GM23338 (cell line): ENCODE measurements around the gene TRIM63. TPM values are rescaled to one million over a fixed set of nuclear protein-coding genes. Genes with fewer than 3 reads are reported as not detected.

ENCODE experiments used
- ATAC-seq: fragments of 200-7000 bp; cut with Tn5 transposase; 3 replicates; pipeline ENCODE4 v1.9.1; 2020
- DNase-seq: peaks from one replicate; pipeline ENCODE4 v3.0.0-alpha.2; 2015; ENCODE audit warnings: low spot score
- H2AFZ ChIP-seq: fragments of 200-600 bp; sonication (generic); 2 replicates; pipeline ENCODE4 v1.8.0; 2016; ENCODE audit warnings: antibody characterized with exemption, mild to moderate bottlenecking, moderate library complexity
- H3F3A ChIP-seq: fragments of 200-600 bp; sonication (generic); replicated peaks from 2 replicates; pipeline ENCODE4 v1.8.0; 2017; ENCODE audit warnings: antibody characterized with exemption, mixed run types, low read depth
- H3K27ac ChIP-seq: fragments of 200-600 bp; sonication (generic); 2 replicates; pipeline ENCODE4 v1.6.1; 2016; ENCODE audit warnings: low read depth
- H3K27me3 ChIP-seq: fragments of 200-600 bp; sonication (generic); 2 replicates; pipeline ENCODE4 v1.8.0; 2016; ENCODE audit warnings: mild to moderate bottlenecking, mixed run types, moderate library complexity; ENCODE audit not compliant: insufficient read depth
- H3K36me3 ChIP-seq: fragments of 200-600 bp; sonication (generic); 2 replicates; pipeline ENCODE4 v1.8.0; 2016; ENCODE audit warnings: mild to moderate bottlenecking; ENCODE audit not compliant: insufficient read depth
- H3K4me1 ChIP-seq: fragments of 200-600 bp; sonication (generic); 2 replicates; pipeline ENCODE4 v1.8.0; 2016; ENCODE audit warnings: mild to moderate bottlenecking, moderate library complexity; ENCODE audit not compliant: insufficient read depth
- H3K4me2 ChIP-seq: fragments of 200-600 bp; sonication (generic); 2 replicates; pipeline ENCODE4 v1.7.1; 2017; ENCODE audit warnings: mixed run types
- H3K4me3 ChIP-seq: fragments of 200-600 bp; sonication (generic); 2 replicates; pipeline ENCODE4 v1.6.1; 2016; ENCODE audit warnings: mixed run types
- H3K79me2 ChIP-seq: fragments of 200-600 bp; sonication (generic); replicated peaks from 2 replicates; pipeline ENCODE4 v1.8.0; 2017; ENCODE audit warnings: mild to moderate bottlenecking; ENCODE audit not compliant: insufficient read depth
- H3K9me2 ChIP-seq: fragments of 200-600 bp; sonication (generic); 2 replicates; pipeline ENCODE4 v1.8.0; 2017; ENCODE audit not compliant: insufficient read depth
- H4K20me1 ChIP-seq: fragments of 200-600 bp; sonication (generic); replicated peaks from 2 replicates; pipeline ENCODE4 v1.8.0; 2017; ENCODE audit warnings: mild to moderate bottlenecking; ENCODE audit not compliant: insufficient read depth
- H3K27ac Mint-ChIP-seq: 2 replicates; pipeline ENCODE4 v1.8.0; 2020; ENCODE audit warnings: inconsistent platforms, mild to moderate bottlenecking, moderate library complexity, mixed read lengths
- H3K27me3 Mint-ChIP-seq: 3 replicates; pipeline ENCODE4 v1.8.0; 2022; ENCODE audit warnings: low read depth, mild to moderate bottlenecking, moderate library complexity, mixed read lengths, inconsistent platforms; ENCODE audit not compliant: insufficient read depth, poor library complexity
- H3K36me3 Mint-ChIP-seq: 3 replicates; pipeline ENCODE4 v1.8.0; 2021; ENCODE audit warnings: low read depth, mild to moderate bottlenecking, inconsistent platforms, moderate library complexity, mixed read lengths
- H3K4me1 Mint-ChIP-seq: 3 replicates; pipeline ENCODE4 v1.8.0; 2020; ENCODE audit warnings: mild to moderate bottlenecking, inconsistent platforms, mixed read lengths
- H3K4me3 Mint-ChIP-seq: 3 replicates; pipeline ENCODE4 v1.8.0; 2021; ENCODE audit warnings: moderate library complexity, mild to moderate bottlenecking, inconsistent platforms, mixed read lengths
- H3K9me3 Mint-ChIP-seq: 3 replicates; pipeline ENCODE4 v1.8.0; 2020; ENCODE audit warnings: moderate library complexity, mild to moderate bottlenecking, inconsistent platforms, mixed read lengths
- CREB1 ChIP-seq: fragments of 250-450 bp; sonication (Bioruptor Pico); IDR thresholded peaks from 2 replicates; pipeline ENCODE4 v1.5.0; 2020; ENCODE audit warnings: low read depth, mild to moderate bottlenecking, moderate library complexity
- EZH2 ChIP-seq: fragments of 200-600 bp; sonication (generic); IDR thresholded peaks from one replicate; pipeline ENCODE4 v1.8.0; 2017; ENCODE audit warnings: antibody characterized with exemption, mild to moderate bottlenecking, low read depth; ENCODE audit not compliant: unreplicated experiment
- EZH2phosphoT487 ChIP-seq: fragments of 200-600 bp; sonication (generic); IDR thresholded peaks from one replicate; pipeline ENCODE4 v1.8.1; 2018; ENCODE audit warnings: antibody characterized with exemption; ENCODE audit not compliant: unreplicated experiment
- NANOG ChIP-seq: IDR thresholded peaks from 2 replicates; pipeline ENCODE4 v1.6.1; 2016; ENCODE audit warnings: antibody characterized with exemption, borderline replicate concordance
- POLR2AphosphoS5 ChIP-seq: IDR thresholded peaks from 2 replicates; pipeline ENCODE4 v1.6.1; 2016; ENCODE audit warnings: antibody characterized with exemption, low read depth
- STAT1 ChIP-seq: IDR thresholded peaks from one replicate; pipeline ENCODE4 v1.6.1; 2016; ENCODE audit warnings: antibody characterized with exemption; ENCODE audit not compliant: unreplicated experiment
- ZNF114 ChIP-seq: fragments of 250-450 bp; sonication (Bioruptor Pico); IDR thresholded peaks from 2 replicates; pipeline ENCODE4 v1.5.0; 2020; ENCODE audit warnings: mild to moderate bottlenecking, moderate library complexity
- ZNF331 ChIP-seq: fragments of 250-450 bp; sonication (Bioruptor Pico); IDR thresholded peaks from 2 replicates; pipeline ENCODE4 v1.5.0; 2020; ENCODE audit warnings: low read depth, mild to moderate bottlenecking, moderate library complexity
- polyA plus RNA-seq: library from polyadenylated mRNA; unstranded; fragments of >200 nt; fragmentation: Nextera tagmentation; extraction: Ambion mirVana; gene quantifications from 2 replicates; pipeline ENCODE4 v1.2.1, GENCODE V29; 2016
- total RNA-seq: library from RNA; depleted of rRNA; stranded (reverse); fragments of >200 nt; shearing (Covaris generic); gene quantifications from 2 replicates; pipeline ENCODE4 v1.2.3, GENCODE V29; 2014
- TF ChIP-seq, protein P1 (sequence below), 2 experiments: fragments of 200-600 bp in 1 of 2; sonication (generic) in 1 of 2; conservative IDR thresholded peaks; 2 replicates each; pipeline versions ENCODE4 v1.5.1 to v1.6.1; 2016 to 2017; ENCODE audit warnings: antibody characterized with exemption in 2 of 2, low read depth in 2 of 2, mild to moderate bottlenecking in 2 of 2, moderate library complexity in 1 of 2
- TF ChIP-seq, protein P2 (sequence below): IDR thresholded peaks from 2 replicates; pipeline ENCODE4 v1.6.1; 2016; ENCODE audit warnings: antibody characterized with exemption
- TF ChIP-seq, protein P3 (sequence below): IDR thresholded peaks from one replicate; pipeline ENCODE4 v1.6.1; 2018; ENCODE audit warnings: antibody characterized with exemption; ENCODE audit not compliant: unreplicated experiment
- TF ChIP-seq, protein P4 (sequence below): fragments of 250-450 bp; sonication (Bioruptor Pico); IDR thresholded peaks from 2 replicates; pipeline ENCODE4 v1.5.0; 2020; ENCODE audit warnings: mild to moderate bottlenecking, moderate library complexity

Gene TRIM63
- total and polyA plus RNA-seq, 2 experiments from 2014 or later: 0.17 TPM; not detected in 1

DNA sequence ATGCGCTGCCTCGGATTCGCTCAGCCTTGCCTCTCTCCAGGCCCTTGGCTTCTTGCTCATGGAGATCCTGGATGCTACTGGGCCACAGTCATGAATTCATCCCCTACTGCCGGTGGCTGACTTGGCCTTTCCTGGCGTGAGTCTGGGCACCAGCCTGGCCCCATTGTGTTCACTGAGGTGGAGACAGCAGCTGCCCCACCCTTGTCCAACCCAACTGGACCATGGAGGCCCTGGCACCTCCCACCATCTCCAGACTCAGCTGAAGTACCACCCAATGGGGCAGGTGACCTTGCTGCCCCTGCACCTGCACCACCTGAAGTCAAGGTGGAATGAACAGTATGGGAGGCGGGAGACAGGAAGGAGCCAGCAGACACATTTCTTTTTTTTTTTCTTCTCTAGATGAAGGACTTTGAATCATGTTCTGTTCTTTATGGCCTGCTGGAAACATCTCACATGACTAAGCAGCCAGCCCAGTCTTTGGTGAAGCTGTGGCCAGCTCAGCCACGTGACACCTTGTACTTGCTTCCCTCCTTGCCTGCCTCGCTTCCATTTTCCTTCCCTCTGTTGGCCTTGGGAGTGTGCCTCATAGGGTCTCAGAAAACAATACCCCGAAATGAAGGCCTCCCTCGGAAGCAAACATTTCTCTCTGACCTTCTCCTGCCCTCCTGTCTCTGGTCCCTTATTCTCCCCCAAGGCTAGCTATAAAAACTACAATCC, 17.7 kb downstream of the TRIM63 start:
- no peaks in the 10 kb centered on the region for H3F3A ChIP-seq
- no peak for DNase-seq
- H3K79me2 ChIP-seq: no peaks in the 10 kb centered on the region
- H3K27me3 ChIP-seq: peaks cover 62% of the 10 kb centered on the region
- H3K27me3 Mint-ChIP-seq: peaks cover 29% of the 10 kb centered on the region
- no peaks in the 10 kb centered on the region for H3K9me2 ChIP-seq
- H3K4me1 Mint-ChIP-seq: peaks cover 7% of the 10 kb centered on the region; the same call in 2 of the 3 replicates
- no peak overlapping the region for H3K4me2 ChIP-seq
- H3K27ac Mint-ChIP-seq: no peak overlapping the region
- no peak overlapping the region for H3K27ac ChIP-seq
- H3K9me3 Mint-ChIP-seq: no peaks in the 10 kb centered on the region
- TF ChIP-seq ZNF114 (no peak), NANOG (no peak), CREB1 (CRISPR knock-in tag) (no peak), STAT1 (no peak), ZNF331 (CRISPR knock-in tag) (no peak), EZH2phosphoT487 (no peak), EZH2 (no peak), POLR2AphosphoS5 (no peak)
- TF ChIP-seq, protein P1, sequence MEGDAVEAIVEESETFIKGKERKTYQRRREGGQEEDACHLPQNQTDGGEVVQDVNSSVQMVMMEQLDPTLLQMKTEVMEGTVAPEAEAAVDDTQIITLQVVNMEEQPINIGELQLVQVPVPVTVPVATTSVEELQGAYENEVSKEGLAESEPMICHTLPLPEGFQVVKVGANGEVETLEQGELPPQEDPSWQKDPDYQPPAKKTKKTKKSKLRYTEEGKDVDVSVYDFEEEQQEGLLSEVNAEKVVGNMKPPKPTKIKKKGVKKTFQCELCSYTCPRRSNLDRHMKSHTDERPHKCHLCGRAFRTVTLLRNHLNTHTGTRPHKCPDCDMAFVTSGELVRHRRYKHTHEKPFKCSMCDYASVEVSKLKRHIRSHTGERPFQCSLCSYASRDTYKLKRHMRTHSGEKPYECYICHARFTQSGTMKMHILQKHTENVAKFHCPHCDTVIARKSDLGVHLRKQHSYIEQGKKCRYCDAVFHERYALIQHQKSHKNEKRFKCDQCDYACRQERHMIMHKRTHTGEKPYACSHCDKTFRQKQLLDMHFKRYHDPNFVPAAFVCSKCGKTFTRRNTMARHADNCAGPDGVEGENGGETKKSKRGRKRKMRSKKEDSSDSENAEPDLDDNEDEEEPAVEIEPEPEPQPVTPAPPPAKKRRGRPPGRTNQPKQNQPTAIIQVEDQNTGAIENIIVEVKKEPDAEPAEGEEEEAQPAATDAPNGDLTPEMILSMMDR (conservative IDR thresholded peaks at IDR 0.05; ENCODE audit: low read depth in 2 of 2): no peak
- TF ChIP-seq, protein P2, sequence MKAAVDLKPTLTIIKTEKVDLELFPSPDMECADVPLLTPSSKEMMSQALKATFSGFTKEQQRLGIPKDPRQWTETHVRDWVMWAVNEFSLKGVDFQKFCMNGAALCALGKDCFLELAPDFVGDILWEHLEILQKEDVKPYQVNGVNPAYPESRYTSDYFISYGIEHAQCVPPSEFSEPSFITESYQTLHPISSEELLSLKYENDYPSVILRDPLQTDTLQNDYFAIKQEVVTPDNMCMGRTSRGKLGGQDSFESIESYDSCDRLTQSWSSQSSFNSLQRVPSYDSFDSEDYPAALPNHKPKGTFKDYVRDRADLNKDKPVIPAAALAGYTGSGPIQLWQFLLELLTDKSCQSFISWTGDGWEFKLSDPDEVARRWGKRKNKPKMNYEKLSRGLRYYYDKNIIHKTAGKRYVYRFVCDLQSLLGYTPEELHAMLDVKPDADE: no peak
- TF ChIP-seq, protein P3, sequence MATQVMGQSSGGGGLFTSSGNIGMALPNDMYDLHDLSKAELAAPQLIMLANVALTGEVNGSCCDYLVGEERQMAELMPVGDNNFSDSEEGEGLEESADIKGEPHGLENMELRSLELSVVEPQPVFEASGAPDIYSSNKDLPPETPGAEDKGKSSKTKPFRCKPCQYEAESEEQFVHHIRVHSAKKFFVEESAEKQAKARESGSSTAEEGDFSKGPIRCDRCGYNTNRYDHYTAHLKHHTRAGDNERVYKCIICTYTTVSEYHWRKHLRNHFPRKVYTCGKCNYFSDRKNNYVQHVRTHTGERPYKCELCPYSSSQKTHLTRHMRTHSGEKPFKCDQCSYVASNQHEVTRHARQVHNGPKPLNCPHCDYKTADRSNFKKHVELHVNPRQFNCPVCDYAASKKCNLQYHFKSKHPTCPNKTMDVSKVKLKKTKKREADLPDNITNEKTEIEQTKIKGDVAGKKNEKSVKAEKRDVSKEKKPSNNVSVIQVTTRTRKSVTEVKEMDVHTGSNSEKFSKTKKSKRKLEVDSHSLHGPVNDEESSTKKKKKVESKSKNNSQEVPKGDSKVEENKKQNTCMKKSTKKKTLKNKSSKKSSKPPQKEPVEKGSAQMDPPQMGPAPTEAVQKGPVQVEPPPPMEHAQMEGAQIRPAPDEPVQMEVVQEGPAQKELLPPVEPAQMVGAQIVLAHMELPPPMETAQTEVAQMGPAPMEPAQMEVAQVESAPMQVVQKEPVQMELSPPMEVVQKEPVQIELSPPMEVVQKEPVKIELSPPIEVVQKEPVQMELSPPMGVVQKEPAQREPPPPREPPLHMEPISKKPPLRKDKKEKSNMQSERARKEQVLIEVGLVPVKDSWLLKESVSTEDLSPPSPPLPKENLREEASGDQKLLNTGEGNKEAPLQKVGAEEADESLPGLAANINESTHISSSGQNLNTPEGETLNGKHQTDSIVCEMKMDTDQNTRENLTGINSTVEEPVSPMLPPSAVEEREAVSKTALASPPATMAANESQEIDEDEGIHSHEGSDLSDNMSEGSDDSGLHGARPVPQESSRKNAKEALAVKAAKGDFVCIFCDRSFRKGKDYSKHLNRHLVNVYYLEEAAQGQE: no peak
- TF ChIP-seq, protein P4, sequence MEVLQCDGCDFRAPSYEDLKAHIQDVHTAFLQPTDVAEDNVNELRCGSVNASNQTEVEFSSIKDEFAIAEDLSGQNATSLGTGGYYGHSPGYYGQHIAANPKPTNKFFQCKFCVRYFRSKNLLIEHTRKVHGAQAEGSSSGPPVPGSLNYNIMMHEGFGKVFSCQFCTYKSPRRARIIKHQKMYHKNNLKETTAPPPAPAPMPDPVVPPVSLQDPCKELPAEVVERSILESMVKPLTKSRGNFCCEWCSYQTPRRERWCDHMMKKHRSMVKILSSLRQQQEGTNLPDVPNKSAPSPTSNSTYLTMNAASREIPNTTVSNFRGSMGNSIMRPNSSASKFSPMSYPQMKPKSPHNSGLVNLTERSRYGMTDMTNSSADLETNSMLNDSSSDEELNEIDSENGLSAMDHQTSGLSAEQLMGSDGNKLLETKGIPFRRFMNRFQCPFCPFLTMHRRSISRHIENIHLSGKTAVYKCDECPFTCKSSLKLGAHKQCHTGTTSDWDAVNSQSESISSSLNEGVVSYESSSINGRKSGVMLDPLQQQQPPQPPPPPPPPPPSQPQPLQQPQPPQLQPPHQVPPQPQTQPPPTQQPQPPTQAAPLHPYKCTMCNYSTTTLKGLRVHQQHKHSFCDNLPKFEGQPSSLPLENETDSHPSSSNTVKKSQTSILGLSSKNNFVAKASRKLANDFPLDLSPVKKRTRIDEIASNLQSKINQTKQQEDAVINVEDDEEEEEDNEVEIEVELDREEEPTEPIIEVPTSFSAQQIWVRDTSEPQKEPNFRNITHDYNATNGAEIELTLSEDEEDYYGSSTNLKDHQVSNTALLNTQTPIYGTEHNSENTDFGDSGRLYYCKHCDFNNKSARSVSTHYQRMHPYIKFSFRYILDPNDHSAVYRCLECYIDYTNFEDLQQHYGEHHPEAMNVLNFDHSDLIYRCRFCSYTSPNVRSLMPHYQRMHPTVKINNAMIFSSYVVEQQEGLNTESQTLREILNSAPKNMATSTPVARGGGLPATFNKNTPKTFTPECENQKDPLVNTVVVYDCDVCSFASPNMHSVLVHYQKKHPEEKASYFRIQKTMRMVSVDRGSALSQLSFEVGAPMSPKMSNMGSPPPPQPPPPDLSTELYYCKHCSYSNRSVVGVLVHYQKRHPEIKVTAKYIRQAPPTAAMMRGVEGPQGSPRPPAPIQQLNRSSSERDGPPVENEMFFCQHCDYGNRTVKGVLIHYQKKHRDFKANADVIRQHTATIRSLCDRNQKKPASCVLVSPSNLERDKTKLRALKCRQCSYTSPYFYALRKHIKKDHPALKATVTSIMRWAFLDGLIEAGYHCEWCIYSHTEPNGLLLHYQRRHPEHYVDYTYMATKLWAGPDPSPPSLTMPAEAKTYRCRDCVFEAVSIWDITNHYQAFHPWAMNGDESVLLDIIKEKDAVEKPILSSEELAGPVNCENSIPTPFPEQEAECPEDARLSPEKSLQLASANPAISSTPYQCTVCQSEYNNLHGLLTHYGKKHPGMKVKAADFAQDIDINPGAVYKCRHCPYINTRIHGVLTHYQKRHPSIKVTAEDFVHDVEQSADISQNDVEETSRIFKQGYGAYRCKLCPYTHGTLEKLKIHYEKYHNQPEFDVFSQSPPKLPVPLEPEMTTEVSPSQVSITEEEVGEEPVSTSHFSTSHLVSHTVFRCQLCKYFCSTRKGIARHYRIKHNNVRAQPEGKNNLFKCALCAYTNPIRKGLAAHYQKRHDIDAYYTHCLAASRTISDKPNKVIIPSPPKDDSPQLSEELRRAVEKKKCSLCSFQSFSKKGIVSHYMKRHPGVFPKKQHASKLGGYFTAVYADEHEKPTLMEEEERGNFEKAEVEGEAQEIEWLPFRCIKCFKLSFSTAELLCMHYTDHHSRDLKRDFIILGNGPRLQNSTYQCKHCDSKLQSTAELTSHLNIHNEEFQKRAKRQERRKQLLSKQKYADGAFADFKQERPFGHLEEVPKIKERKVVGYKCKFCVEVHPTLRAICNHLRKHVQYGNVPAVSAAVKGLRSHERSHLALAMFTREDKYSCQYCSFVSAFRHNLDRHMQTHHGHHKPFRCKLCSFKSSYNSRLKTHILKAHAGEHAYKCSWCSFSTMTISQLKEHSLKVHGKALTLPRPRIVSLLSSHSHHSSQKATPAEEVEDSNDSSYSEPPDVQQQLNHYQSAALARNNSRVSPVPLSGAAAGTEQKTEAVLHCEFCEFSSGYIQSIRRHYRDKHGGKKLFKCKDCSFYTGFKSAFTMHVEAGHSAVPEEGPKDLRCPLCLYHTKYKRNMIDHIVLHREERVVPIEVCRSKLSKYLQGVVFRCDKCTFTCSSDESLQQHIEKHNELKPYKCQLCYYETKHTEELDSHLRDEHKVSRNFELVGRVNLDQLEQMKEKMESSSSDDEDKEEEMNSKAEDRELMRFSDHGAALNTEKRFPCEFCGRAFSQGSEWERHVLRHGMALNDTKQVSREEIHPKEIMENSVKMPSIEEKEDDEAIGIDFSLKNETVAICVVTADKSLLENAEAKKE (CRISPR knock-in tag): no peak
- no peaks in the 10 kb centered on the region for H3K36me3 Mint-ChIP-seq
- H3K4me3 ChIP-seq: no peak overlapping the region
- H3K4me3 Mint-ChIP-seq: no peak overlapping the region
- no peak for ATAC-seq
- no peaks in the 10 kb centered on the region for H3K4me1 ChIP-seq
- H3K36me3 ChIP-seq: no peaks in the 10 kb centered on the region
- 0 out of 2 replicates have a peak, but pooled peaks cover 4% of the 10 kb centered on the region for H4K20me1 ChIP-seq
- no peak overlapping the region for H2AFZ ChIP-seq
